GM19452 (cell line): ENCODE results near the gene CES2.

Source experiments
- ATAC-seq: cut with Tn5 transposase; IDR thresholded peaks from one replicate; pipeline ENCODE4 v1.9.1; 2021; ENCODE audit not compliant: unreplicated experiment

The CES2 gene

GRCh38 chr16:66918803-66919568, 16.3 kb upstream of the CES2 start, which contains the start of gene CDH16:
CDH16 (minus strand) TSS chr16:66918885; CDS start chr16:66918065, 820 bp downstream.
- ATAC-seq, result no peak

- ATAC-seq, result no peak
Measured at GRCh38 chr16:66919569-66920298, 15.6 kb upstream of the CES2 start.

DNA sequence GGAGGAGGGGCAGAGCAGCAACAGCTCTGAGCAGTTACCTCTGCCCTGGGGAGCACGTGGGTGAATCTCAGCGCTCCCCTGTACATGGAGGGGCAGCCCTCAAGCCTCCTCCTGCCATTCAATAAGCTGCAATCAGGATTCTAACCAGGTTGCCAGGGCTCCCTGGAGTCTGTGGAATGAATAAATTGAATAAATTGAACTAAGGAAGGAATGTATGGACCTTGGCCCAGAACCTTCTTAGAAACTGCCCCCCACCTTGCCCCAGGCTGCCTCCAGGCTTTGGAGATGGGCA, 15.1 kb upstream of the CES2 start:
- no peak for ATAC-seq

DNA sequence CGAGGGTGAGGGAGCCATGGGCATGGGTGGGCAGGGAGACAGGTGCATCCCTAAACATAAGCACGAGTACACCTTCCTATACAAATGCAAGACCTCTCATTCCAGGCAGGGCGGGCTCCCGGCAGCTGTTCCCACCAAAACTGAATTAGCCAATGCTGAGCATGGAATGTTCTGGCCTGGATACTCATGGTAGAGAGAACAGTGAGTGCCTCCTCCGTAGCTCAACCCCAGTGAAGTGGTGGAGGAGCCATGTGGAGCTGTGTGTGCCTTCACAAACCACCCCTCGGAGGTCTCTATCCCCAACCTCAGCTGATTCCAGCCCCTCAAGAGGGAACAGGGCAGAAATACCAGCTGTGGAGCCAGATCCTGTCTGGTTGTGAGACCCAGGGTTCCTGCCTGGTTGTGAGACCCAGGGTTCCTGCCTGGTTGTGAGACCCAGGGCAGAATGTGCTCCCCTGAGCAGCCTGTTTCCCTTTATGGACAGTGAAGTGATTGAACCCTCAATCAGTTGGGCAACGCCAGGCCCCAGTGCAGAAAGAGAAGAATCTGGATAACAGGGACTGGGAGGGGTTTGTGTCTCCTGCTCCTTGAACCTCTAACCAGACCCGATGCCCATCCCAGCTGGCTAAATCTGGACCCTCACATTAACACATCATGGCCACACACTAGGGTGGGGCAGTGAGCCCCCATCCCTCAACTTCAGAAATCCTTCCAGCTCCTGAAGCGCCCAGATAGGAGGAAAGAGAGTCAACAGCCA, 14.2 kb upstream of the CES2 start:
- ATAC-seq, result no peak

GRCh38 chr16:66921729-66922450, 13.4 kb upstream of the CES2 start:
- no peak for ATAC-seq

- ATAC-seq, result no peak
Measured at GRCh38 chr16:66923247-66923731, 12.0 kb upstream of the CES2 start.

DNA sequence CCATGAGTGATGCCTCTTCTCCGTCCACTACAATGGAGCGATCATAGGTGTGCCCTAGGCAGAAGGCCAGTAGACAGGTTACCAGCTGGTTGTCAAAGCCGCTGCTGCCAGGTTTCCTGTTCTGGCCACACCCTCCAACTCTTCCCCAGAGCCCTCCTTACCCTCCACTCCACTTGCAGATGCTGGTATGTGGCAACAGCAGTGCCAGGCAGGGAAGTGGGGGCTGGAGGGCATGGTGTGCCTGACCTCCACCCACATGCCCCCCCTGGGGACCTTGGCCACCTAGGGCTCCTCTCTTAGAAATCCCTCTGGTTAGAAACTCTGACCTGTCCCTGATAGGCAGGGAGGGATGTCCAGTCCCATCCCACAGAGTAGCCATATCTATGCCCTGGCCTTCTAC, 11.4 kb upstream of the CES2 start:
- no peak for ATAC-seq

- ATAC-seq, result no peak
Measured at GRCh38 chr16:66924527-66925321, 10.6 kb upstream of the CES2 start.

- no peak for ATAC-seq
Measured at GRCh38 chr16:66925322-66925840, 9.9 kb upstream of the CES2 start, which contains the start of gene RRAD. RRAD (minus strand) TSS chr16:66925535; CDS start chr16:66925179, 356 bp downstream.

- ATAC-seq, result no peak
Measured at GRCh38 chr16:66926171-66926947, 9.0 kb upstream of the CES2 start.

DNA sequence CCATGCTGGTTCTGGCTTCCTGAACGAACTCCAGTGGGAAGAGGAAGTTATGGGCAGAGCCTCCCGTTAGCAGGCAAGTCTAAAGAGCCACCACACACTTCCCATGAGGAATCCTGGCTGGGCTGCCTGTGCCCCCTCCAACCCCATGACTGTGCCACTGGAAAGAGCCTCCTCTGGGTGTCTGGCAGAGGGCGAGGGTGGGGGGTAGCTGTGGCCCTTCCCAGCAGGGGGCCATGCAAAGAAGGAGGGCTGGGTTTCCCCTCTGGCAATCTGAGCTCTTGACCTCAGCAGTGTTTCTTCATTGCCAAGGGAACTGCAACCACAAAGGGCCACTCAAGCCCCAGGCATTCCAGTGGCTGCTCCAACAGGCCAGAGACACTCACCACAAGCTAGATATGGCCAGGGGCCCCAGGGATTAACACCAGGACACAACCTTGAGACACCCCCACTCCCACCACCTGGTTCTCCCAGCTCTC, 8.3 kb upstream of the CES2 start:
- no peak for ATAC-seq

DNA sequence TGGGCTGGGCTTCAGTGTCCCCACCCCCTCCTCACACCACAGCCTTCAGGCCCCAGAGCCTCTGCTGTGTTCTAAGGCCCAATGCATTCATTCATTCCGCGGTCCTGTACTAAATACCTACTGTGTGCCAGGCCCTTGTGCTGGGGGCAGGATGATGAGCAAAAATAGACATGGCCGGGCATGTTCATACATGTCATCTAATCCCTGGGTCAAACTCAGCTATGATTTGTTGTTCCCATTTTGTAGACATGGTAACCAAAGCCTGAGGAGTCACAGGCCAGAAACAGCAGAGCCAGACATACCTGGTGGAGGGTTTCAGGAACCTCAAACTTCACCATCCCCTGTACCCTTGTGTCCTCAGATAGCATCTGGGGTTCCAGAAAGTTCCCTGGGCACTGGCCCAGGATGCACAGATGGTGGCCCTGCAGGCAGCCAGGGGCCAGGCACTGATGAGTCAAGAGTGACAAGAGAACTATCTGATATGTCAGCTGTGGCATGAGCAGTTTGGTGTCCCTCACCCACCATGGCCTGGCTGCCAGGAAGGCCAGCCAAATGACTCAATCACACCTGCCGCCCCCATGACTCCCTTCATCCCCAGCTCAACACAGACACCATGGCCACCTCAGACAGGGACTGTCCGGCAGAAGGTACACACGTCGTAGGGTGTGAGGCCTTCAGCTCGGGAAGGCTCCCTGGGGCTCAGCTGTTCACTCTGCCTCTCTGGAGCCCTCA, 7.2 kb upstream of the CES2 start:
- no peak for ATAC-seq

GRCh38 chr16:66928702-66929388, 6.5 kb upstream of the CES2 start:
- ATAC-seq, result no peak

DNA sequence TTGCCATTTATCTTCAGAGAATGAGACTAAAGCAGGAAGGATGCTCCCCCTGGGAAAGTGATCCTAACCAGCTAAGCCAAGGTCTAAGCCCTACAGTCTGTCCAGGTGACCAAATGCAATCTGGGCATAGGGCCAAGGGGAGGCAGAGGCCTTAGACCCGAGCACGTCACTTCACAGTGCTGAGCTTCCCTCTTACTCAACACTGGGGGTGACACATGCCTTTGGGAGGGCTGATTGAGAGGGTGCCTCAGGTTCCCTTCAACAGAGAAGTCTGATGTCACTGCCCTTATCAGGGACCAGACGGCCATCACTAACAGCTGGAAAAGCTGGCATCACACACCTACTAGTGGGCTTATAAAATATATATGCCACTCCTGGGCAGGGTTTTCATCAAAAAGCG, 5.1 kb upstream of the CES2 start:
- ATAC-seq, result no peak

GRCh38 chr16:66931665-66932064, 3.7 kb upstream of the CES2 start:
- no peak for ATAC-seq

DNA sequence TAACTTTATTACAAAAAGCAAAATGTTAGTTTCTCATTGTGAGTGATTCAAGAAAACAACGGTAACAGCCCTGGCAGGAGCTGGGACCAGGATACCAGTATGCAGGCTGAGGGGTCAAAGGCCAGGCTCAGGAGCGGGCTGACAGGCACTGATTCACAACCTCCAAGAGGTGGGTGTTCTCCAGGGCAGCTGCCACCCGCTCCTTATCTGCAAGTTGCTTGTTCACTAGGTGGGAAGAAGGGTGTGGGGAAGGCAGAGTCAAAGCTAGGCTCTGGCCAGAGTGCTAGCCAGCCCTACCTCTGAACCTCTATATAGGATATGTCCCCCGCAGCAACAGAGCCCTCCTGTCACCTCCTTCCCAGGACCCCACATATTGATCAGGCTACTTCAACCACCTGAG, 3.2 kb upstream of the CES2 start:
- no peak for ATAC-seq

DNA sequence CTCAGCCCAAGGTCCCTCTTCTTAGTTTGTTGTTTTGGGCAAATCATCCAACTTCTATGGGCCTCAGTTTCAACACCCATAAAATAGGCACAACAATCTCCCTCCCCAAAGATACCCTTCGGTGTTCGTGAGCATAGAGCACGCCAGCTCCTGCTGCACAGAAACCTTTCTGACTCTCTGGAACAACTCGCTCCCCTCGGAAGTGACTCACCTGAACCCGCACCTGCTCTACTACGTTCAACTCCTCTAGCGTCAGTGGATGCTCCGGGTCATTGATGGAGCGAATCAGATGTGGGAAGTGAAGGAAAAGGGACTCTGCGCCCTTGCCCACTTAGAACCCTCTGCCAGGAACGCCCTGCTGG, 1.6 kb upstream of the CES2 start:
- ATAC-seq, result peak; percentile 10
